GM19025 (cell line): ENCODE results near the gene ERAP2.
A peak's percentile ranks its signal among the peaks of the same experiment; 100 is the strongest.

Experiments used
- ATAC-seq: cut with Tn5 transposase; IDR thresholded peaks from one replicate; pipeline ENCODE4 v1.9.1; 2021; ENCODE audit warnings: mild to moderate bottlenecking, low read depth, moderate library complexity; ENCODE audit not compliant: unreplicated experiment

ERAP2 gene

DNA sequence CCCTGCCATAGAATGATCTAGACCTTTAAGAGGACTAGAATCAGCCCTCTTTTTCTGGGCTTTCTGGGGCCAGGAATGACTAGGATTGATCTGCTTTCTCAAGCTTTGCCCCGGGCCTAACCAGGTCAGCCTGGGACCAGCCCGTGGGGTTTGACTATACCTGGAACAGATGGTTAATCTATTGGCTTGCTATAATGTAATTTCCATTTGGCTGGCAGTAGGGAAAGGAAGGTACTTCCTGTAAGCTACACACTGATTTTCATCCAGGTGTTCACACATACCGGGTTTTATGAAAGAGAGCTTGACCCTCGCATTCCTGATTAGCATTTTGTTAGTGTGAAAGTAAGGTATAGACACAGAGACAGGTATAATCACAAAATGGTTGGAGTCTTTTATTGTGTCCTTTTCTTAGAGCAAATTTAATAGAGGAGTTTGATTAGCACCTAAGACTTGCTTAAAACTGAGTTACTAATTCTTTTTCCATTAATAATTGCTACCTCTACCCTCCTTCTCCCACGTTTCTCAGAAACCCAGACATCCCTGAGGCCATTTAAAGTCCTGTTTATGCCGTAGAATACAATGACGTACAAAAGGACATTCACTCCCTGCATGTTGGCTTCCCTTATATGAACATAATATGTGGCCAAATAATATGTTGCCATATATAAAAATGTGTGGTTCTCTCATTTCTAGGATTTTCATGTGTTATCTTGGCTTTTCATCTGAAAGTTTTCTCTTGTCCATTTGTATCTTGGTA lies 76.9 kb downstream of the ERAP2 start:
- ATAC-seq: no peak

DNA sequence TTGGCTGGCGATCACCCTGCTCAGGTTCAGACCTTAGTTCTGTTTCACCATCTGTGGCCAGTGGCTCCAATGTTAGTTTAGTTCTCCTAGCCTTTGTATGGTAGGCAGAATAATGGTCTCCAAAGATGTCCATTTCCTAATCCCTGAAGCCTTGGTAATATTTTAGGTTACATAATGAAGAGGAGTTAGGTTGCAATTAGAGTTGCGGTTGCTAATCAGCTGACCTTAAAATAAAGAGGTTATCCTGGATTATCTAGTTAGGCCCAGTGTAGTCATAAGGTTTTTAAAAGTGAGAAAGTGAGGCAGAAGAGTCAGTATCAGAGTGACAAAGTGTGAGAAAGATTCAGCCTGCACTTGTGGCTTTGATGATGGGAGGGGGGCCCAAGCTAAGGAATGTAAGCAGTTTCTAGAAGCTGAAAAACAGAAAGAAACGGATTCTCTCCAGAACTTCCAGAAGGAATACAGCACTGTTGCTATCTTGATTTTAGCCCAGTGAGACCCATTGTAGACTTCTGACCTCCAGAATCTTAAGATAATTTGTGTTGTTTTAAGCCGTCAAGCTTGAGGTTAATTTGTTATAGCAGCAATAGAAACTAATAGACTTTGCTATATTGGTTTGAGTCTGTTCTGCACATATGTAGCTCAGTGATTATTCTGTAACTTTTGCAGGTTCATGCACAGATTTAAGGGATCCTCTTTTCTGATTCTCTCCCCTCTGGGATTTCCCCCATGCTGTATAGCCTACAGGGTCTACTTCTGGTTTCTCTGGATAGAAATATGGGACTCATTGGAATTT lies 81.2 kb downstream of the ERAP2 start:
- peak; percentile 36 for ATAC-seq

DNA sequence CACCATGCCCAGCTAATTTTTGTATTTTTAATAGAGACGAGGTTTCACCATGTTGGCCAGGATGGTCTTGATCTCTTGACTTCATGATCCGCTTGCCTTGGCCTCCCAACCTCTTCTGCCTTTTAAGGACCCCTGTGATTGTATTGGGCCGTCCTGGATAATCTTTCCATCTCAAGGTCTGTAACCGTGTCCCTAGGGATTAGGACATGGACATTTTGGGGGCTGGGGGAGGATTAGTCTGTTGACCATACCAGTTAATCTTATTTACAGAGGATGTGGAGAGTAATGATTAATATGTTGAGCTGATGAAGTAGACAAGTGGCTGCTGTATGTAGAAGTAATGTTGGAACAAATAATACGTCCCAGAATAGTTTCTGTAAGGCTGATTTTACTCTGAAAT lies 82.7 kb downstream of the ERAP2 start:
- no peak for ATAC-seq

DNA sequence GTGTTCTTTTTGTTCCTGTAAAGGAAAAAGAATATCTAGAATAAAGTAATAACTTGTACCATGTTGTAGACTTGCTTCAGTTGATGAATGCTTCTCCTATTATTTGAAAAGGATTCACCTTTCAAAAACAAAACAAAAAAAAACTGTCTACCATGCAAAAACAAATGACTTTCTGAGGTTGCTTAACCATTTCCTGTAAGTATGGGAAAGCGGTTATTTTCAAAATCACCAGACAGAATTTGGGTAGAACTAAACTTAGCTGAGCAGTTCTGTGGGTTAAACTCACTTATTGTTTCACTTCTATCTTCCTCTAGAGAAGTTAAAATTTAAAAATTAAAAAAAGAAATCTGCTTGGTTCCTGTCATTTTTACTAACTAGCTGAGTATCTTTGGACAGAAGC lies 84.8 kb downstream of the ERAP2 start:
- ATAC-seq: peak; percentile 55

DNA sequence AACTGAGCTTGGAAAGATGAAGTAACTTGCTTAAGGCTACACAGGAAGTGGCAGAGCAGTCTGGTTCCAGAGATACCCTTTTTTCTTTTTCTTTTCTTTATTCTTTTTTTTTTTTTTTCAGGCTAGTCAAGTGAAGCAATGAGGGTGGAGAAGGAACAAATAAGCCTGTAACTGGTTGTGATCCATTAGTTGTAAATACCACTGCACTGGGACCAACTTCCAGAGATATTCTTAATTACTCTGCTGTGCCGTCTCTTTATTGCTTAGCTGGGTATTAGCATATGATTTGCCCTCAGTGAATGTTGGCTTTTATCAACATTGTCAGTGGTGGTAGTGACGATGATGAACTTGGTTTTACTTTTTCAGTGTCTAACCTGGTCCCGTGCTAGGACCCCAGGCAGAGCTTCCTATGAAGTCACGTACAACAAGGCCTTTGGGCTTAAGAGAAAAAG lies 86.3 kb downstream of the ERAP2 start:
- no peak for ATAC-seq

DNA sequence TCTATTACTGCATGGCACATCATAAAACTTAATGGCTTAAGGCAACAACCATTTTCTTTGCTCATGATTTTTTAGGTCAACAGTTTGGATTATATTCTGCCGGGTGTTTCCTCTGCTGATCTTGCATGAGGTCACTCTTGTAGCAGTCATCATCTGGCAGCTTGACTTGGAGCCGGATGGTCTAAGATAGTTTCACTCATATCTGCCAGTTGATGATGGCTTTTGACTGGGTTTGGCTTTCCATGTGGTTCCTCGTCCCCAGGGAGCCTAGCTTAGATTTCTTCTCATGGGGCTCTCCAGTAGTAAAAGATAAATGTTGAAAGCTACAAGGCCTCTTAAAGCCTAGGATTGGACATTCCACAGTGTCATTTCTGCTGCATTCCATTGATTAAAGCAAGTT lies 87.0 kb downstream of the ERAP2 start:
- no peak for ATAC-seq

DNA sequence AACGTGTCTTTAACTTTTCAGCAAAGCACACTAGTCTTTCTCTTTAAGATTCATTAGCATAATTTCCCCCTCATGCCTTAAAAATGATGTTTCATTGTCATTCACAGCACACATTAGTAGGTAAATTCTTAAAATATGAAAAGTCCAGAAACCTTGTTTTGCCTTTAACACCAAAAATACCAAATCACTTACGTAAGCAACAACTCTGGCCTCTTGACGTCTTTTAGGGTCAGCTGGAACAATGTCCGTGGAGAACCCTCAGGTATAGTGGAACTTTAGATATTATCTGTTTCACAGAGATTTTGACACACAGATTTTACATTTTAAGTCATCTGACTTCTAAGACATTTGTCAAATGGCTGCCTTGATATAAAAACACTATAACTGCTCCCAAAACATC lies 90.5 kb downstream of the ERAP2 start:
- ATAC-seq: no peak

DNA sequence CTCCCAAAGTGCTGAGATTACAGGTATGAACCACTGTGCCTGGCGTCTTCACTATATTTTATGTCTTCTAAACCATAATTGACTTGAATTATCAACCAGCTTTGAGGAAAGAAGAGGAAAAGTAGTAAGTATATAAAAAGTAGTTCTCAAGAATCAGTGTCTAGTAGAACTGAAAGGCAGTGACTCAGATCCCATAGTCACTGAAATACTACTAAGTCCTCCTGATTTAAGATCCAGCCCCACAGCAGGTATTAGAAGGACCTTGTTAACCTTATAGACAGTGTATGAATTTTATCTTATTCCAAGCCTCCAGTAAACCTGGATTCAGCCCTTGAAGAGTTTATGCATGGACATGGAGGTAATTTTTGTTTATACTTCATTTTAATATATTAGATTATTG lies 91.1 kb downstream of the ERAP2 start:
- no peak for ATAC-seq

DNA sequence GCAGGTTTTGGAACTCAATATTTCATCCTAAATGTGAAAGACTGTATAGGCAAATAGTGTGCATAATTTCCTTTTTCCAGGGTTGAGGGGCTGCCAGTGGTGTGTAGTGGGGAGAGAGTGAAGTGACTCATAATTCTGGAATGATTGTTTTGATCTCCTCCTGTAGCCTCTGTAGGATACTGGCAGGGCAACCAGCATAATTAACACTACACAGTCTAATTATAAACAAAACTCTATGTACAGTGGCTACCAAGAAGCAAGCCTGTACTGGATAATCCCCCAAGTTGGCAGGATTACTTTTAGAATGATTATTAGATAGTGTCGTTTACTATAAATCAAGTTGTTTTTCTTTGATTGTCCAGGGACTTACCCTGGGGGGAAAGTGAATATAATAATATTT lies 91.8 kb downstream of the ERAP2 start:
- no peak for ATAC-seq

DNA sequence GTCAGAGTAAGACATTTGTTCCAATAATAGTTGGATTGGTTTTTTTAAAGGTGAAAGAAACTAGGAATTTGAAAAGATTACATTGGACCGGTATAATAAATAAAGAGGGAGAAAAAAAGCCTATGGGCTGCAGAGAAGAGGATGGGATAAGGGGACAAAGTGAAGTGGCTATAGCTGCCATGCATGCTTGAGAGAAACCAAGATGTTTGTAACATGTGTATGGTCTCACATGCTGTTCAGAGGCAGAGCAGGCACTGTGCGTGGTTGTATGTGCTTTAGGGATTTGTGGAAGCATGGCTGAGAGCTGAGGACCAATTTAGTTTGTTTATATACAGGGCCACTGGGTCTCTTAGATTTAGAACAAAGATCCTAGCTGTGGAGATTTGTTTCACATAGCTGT lies 92.3 kb downstream of the ERAP2 start:
- ATAC-seq: no peak
